Measurements from ENCODE around the gene RUSF1.

RUSF1 gene

DNA sequence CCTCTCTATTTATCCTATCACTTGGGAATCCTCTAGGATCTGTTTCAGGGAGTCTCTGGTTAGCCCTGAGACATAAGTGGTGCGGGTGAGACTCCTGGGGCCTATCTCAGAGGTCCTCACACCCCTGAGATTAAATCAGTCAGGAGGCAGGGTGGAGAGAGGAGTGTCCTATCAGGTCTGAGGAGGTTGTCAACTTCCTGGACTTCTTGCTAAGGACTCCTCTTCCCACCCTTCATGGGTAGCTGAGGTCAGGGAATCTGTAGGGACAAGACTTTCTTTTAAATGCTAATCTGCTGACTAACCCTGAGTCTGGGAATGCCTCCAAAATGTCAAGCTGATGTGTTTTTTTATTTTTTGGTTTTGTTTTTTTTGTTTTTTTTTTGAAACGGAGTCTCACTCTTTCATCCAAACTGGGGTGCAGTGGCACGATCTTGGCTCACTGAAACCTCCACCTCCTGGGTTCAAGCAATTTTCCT lies 55.5 kb downstream of the RUSF1 start:
- TF ChIP-seq POLR2AphosphoS5 (IDR thresholded peaks at IDR 0.05; ENCODE audit: low read depth, low read length): peak; percentile 66
- TF ChIP-seq FOXP2 (optimal IDR thresholded peaks at IDR 0.05; ENCODE audit: borderline replicate concordance, extremely low read depth, extremely low read length, insufficient read depth): no peak

DNA sequence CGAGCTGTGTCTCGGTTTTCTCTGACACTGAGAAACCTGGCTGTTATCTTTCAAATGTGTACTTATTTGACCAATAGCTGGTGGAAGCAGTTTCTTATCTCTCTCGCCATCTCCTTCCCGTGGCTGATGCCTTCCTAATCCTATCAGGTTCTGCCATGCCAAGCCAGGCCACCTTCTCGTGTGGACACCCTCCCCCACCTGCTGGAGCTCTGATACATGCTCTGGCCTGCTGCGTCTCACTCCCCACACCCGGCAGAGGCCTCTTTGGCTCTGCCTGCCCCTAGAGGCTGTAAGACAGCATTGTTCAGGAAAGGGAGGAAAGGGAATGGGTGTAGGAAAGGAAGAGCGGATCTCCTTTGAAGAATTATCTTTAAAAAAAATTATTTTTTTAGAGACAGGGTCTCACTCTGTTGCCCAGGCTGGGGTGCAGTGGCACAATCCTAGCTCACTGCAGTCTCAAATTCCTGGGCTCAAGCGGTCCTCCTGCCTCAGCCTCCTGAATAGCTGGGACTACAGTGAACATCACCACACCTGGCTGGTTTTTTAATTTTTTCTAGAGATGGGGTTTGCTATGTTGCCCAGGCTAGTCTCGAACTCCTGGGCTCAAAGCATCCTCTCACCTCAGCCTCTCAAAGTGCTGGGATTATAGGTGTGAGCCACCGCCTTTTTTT lies 56.4 kb downstream of the RUSF1 start:
- TF ChIP-seq, protein P1, sequence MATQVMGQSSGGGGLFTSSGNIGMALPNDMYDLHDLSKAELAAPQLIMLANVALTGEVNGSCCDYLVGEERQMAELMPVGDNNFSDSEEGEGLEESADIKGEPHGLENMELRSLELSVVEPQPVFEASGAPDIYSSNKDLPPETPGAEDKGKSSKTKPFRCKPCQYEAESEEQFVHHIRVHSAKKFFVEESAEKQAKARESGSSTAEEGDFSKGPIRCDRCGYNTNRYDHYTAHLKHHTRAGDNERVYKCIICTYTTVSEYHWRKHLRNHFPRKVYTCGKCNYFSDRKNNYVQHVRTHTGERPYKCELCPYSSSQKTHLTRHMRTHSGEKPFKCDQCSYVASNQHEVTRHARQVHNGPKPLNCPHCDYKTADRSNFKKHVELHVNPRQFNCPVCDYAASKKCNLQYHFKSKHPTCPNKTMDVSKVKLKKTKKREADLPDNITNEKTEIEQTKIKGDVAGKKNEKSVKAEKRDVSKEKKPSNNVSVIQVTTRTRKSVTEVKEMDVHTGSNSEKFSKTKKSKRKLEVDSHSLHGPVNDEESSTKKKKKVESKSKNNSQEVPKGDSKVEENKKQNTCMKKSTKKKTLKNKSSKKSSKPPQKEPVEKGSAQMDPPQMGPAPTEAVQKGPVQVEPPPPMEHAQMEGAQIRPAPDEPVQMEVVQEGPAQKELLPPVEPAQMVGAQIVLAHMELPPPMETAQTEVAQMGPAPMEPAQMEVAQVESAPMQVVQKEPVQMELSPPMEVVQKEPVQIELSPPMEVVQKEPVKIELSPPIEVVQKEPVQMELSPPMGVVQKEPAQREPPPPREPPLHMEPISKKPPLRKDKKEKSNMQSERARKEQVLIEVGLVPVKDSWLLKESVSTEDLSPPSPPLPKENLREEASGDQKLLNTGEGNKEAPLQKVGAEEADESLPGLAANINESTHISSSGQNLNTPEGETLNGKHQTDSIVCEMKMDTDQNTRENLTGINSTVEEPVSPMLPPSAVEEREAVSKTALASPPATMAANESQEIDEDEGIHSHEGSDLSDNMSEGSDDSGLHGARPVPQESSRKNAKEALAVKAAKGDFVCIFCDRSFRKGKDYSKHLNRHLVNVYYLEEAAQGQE (IDR thresholded peaks at IDR 0.05; ENCODE audit: insufficient read depth in 1 of 2, low read depth in 2 of 2, low read length in 2 of 2): no peak
- TF ChIP-seq FOXP2 (optimal IDR thresholded peaks at IDR 0.05; ENCODE audit: borderline replicate concordance, extremely low read depth, extremely low read length, insufficient read depth) (no peak), TAF1 (IDR thresholded peaks at IDR 0.05; ENCODE audit: borderline replicate concordance, insufficient read depth, low read length) (no peak), SIN3A (IDR thresholded peaks at IDR 0.05; ENCODE audit: borderline replicate concordance, insufficient read depth, low read length) (no peak), POLR2AphosphoS5 (IDR thresholded peaks at IDR 0.05; ENCODE audit: low read depth, low read length) (no peak)

DNA sequence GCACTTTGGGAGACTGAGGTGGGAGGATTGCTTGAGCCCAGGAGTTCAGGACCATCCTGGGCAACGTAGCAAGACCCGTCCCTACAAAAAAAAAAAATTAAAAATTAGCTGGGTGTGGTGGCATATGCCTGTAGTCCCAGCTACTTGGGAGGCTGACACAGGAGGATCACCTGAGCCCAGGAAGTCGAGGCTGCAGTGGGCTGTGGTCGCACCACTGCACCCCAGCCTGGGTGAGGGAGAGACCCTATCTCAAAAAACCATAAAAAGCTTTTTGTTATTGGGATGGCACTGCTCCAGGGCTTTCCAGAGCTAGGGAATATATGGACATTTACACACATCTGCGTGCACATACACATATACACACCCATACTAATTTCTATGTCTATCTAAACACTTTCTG lies 57.0 kb downstream of the RUSF1 start:
- no peak for TF ChIP-seq TAF1 (IDR thresholded peaks at IDR 0.05; ENCODE audit: borderline replicate concordance, insufficient read depth, low read length)
- no peak for TF ChIP-seq POLR2AphosphoS5 (IDR thresholded peaks at IDR 0.05; ENCODE audit: low read depth, low read length)
- TF ChIP-seq FOXP2 (optimal IDR thresholded peaks at IDR 0.05; ENCODE audit: borderline replicate concordance, extremely low read depth, extremely low read length, insufficient read depth): no peak
- TF ChIP-seq, protein P1 (IDR thresholded peaks at IDR 0.05; ENCODE audit: insufficient read depth in 1 of 2, low read depth in 2 of 2, low read length in 2 of 2): no peak
- TF ChIP-seq SIN3A (IDR thresholded peaks at IDR 0.05; ENCODE audit: borderline replicate concordance, insufficient read depth, low read length): no peak

DNA sequence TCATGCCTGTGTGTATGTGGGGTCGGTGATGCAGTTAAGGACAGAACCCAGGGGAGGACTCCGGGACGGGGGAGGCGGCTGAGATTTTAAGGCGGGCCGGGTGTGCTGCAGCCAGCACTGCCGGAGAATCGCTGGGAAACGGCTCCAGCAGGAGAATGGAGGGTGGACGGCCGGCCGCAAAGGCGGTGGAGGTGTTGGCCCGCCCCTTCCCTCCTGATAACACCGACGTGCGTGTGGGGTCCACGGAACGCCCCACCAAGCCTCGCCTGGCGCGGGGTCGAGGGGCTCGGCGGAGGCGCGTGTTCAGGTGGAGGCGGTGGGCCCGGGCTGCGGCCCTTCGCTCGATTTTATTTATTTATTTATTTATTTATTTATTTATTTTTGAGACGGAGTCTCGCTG lies 66.2 kb downstream of the RUSF1 start:
- no peak for TF ChIP-seq FOXP2 (optimal IDR thresholded peaks at IDR 0.05; ENCODE audit: borderline replicate concordance, extremely low read depth, extremely low read length, insufficient read depth)
- TF ChIP-seq SIN3A (IDR thresholded peaks at IDR 0.05; ENCODE audit: borderline replicate concordance, insufficient read depth, low read length): no peak
- TF ChIP-seq TAF1 (IDR thresholded peaks at IDR 0.05; ENCODE audit: borderline replicate concordance, insufficient read depth, low read length): no peak
- TF ChIP-seq POLR2AphosphoS5 (IDR thresholded peaks at IDR 0.05; ENCODE audit: low read depth, low read length): no peak
- TF ChIP-seq, protein P1 (IDR thresholded peaks at IDR 0.05; ENCODE audit: insufficient read depth in 1 of 2, low read depth in 2 of 2, low read length in 2 of 2): no peak

DNA sequence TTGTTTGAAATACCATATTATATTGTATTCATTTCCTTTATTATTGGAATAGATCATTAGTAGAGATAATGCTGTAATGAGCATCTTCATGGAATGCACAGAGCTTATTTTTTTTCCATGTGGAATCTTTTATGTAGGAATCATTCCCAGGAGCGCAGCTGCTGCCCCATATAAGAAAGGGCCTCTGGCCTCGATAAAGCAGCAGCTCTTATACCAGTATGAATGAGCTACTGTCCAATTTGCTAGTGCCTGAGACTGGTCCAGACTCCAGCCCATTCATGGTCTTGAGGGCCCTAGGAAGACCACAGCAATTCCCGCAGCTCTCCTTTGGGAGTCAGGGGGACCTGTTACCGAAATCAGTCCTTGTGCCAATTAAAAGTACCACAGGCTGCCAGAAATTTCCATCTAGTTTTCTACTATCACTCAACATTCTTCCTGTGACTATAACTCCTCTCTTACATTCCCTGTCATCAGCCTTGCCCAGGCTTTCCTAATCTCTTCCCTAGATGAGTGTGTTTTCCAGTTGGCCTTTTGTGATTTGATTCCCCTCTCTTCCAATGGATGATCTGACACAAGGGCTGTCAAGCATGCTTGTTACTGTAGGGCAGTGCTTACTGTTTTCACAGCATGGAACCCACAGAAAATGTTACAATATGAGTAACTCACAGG lies 67.5 kb downstream of the RUSF1 start:
- TF ChIP-seq FOXP2 (optimal IDR thresholded peaks at IDR 0.05; ENCODE audit: borderline replicate concordance, extremely low read depth, extremely low read length, insufficient read depth): no peak
- no peak for TF ChIP-seq TAF1 (IDR thresholded peaks at IDR 0.05; ENCODE audit: borderline replicate concordance, insufficient read depth, low read length)
- TF ChIP-seq SIN3A (IDR thresholded peaks at IDR 0.05; ENCODE audit: borderline replicate concordance, insufficient read depth, low read length): no peak
- no peak for TF ChIP-seq POLR2AphosphoS5 (IDR thresholded peaks at IDR 0.05; ENCODE audit: low read depth, low read length)
- TF ChIP-seq, protein P1 (IDR thresholded peaks at IDR 0.05; ENCODE audit: insufficient read depth in 1 of 2, low read depth in 2 of 2, low read length in 2 of 2): no peak
